HEK293 (cell line): Measurements from ENCODE around the gene AP3B1.

Source experiments
- BCL11B ChIP-seq: fragments of 450-650 bp; formaldehyde crosslinking; IDR thresholded peaks from 2 replicates; pipeline ENCODE4 v1.5.1; 2016; ENCODE audit warnings: low read depth, missing biosample characterization, missing genetic modification characterization
- FEZF1 ChIP-seq: fragments of 450-650 bp; formaldehyde crosslinking; IDR thresholded peaks from 2 replicates; pipeline ENCODE4 v1.5.1; 2016; ENCODE audit warnings: missing biosample characterization, missing genetic modification characterization
- GLI4 ChIP-seq: fragments of 450-650 bp; formaldehyde crosslinking; IDR thresholded peaks from 2 replicates; pipeline ENCODE4 v1.5.1; 2016; ENCODE audit warnings: missing biosample characterization, missing genetic modification characterization
- KLF1 ChIP-seq: fragments of 450-650 bp; formaldehyde crosslinking; IDR thresholded peaks from 2 replicates; pipeline ENCODE4 v1.5.1; 2016; ENCODE audit warnings: missing biosample characterization, missing genetic modification characterization
- KLF7 ChIP-seq: fragments of 450-650 bp; formaldehyde crosslinking; IDR thresholded peaks from 2 replicates; pipeline ENCODE4 v1.5.1; 2016; ENCODE audit warnings: missing biosample characterization, missing genetic modification characterization, borderline replicate concordance
- KLF9 ChIP-seq: fragments of 450-650 bp; formaldehyde crosslinking; IDR thresholded peaks from 2 replicates; pipeline ENCODE4 v1.5.1; 2016; ENCODE audit warnings: missing biosample characterization, missing genetic modification characterization, low read depth
- MEIS1 ChIP-seq: sonication (generic); formaldehyde crosslinking; IDR thresholded peaks from 2 replicates; pipeline ENCODE4 v1.8.1; 2022; ENCODE audit warnings: missing genetic modification reagents, mild to moderate bottlenecking, borderline replicate concordance
- OVOL3 ChIP-seq: fragments of 450-650 bp; formaldehyde crosslinking; IDR thresholded peaks from 2 replicates; pipeline ENCODE4 v1.5.1; 2016; ENCODE audit warnings: missing biosample characterization, missing genetic modification characterization
- ZBTB21 ChIP-seq: fragments of 450-650 bp; formaldehyde crosslinking; IDR thresholded peaks from 2 replicates; pipeline ENCODE4 v1.5.1; 2017; ENCODE audit warnings: missing biosample characterization, missing genetic modification characterization
- ZBTB48 ChIP-seq: fragments of 450-650 bp; formaldehyde crosslinking; IDR thresholded peaks from 2 replicates; pipeline ENCODE4 v1.5.1; 2016; ENCODE audit warnings: missing biosample characterization, missing genetic modification characterization
- ZBTB8A ChIP-seq: fragments of 450-650 bp; formaldehyde crosslinking; IDR thresholded peaks from 2 replicates; pipeline ENCODE4 v1.5.1; 2016; ENCODE audit warnings: missing biosample characterization, missing genetic modification characterization
- ZFP3 ChIP-seq: fragments of 450-650 bp; formaldehyde crosslinking; IDR thresholded peaks from 2 replicates; pipeline ENCODE4 v1.5.1; 2016; ENCODE audit warnings: low read depth, missing biosample characterization, missing genetic modification characterization
- ZFP41 ChIP-seq: fragments of 450-650 bp; formaldehyde crosslinking; IDR thresholded peaks from 2 replicates; pipeline ENCODE4 v1.5.1; 2016; ENCODE audit warnings: missing biosample characterization, missing genetic modification characterization, borderline replicate concordance
- ZNF121 ChIP-seq: fragments of 450-650 bp; formaldehyde crosslinking; IDR thresholded peaks from 2 replicates; pipeline ENCODE4 v1.5.1; 2016; ENCODE audit warnings: missing biosample characterization, missing genetic modification characterization
- ZNF132 ChIP-seq: fragments of 450-650 bp; formaldehyde crosslinking; IDR thresholded peaks from 2 replicates; pipeline ENCODE4 v1.5.1; 2017; ENCODE audit warnings: missing biosample characterization, missing genetic modification characterization, borderline replicate concordance
- ZNF157 ChIP-seq: fragments of 450-650 bp; formaldehyde crosslinking; IDR thresholded peaks from 2 replicates; pipeline ENCODE4 v1.5.1; 2016; ENCODE audit warnings: missing biosample characterization, missing genetic modification characterization
- ZNF169 ChIP-seq: fragments of 450-650 bp; formaldehyde crosslinking; IDR thresholded peaks from 2 replicates; pipeline ENCODE4 v1.5.1; 2016; ENCODE audit warnings: missing biosample characterization, missing genetic modification characterization
- ZNF23 ChIP-seq: fragments of 450-650 bp; formaldehyde crosslinking; IDR thresholded peaks from 2 replicates; pipeline ENCODE4 v1.5.1; 2016; ENCODE audit warnings: missing biosample characterization, missing genetic modification characterization, borderline replicate concordance
- ZNF239 ChIP-seq: fragments of 450-650 bp; formaldehyde crosslinking; IDR thresholded peaks from 2 replicates; pipeline ENCODE4 v1.5.1; 2016; ENCODE audit warnings: missing biosample characterization, missing genetic modification characterization
- ZNF24 ChIP-seq: fragments of 450-650 bp; formaldehyde crosslinking; IDR thresholded peaks from 2 replicates; pipeline ENCODE4 v1.5.1; 2016; ENCODE audit warnings: missing biosample characterization, missing genetic modification characterization
- ZNF248 ChIP-seq: fragments of 450-650 bp; formaldehyde crosslinking; IDR thresholded peaks from 2 replicates; pipeline ENCODE4 v1.5.1; 2017; ENCODE audit warnings: missing biosample characterization, missing genetic modification characterization
- ZNF280C ChIP-seq: fragments of 450-650 bp; formaldehyde crosslinking; IDR thresholded peaks from 2 replicates; pipeline ENCODE4 v1.5.1; 2016; ENCODE audit warnings: missing biosample characterization, missing genetic modification characterization
- ZNF302 ChIP-seq: fragments of 450-650 bp; formaldehyde crosslinking; IDR thresholded peaks from 2 replicates; pipeline ENCODE4 v1.5.1; 2016; ENCODE audit warnings: missing biosample characterization, missing genetic modification characterization, low read depth
- ZNF335 ChIP-seq: fragments of 450-650 bp; formaldehyde crosslinking; conservative IDR thresholded peaks from 2 replicates; pipeline ENCODE4 v1.5.1; 2016; ENCODE audit warnings: missing biosample characterization, missing genetic modification characterization
- ZNF354C ChIP-seq: fragments of 450-650 bp; formaldehyde crosslinking; IDR thresholded peaks from 2 replicates; pipeline ENCODE4 v1.5.1; 2016; ENCODE audit warnings: missing biosample characterization, missing genetic modification characterization, low read depth, borderline replicate concordance
- ZNF404 ChIP-seq: fragments of 450-650 bp; formaldehyde crosslinking; IDR thresholded peaks from 2 replicates; pipeline ENCODE4 v1.5.1; 2017; ENCODE audit warnings: missing biosample characterization, missing genetic modification characterization
- ZNF510 ChIP-seq: fragments of 450-650 bp; formaldehyde crosslinking; IDR thresholded peaks from 2 replicates; pipeline ENCODE4 v1.5.1; 2018; ENCODE audit warnings: mild to moderate bottlenecking, missing genetic modification characterization, missing biosample characterization; ENCODE audit not compliant: insufficient replicate concordance
- ZNF514 ChIP-seq: fragments of 450-650 bp; formaldehyde crosslinking; IDR thresholded peaks from 2 replicates; pipeline ENCODE4 v1.5.1; 2016; ENCODE audit warnings: missing biosample characterization, missing genetic modification characterization
- ZNF544 ChIP-seq: fragments of 450-650 bp; formaldehyde crosslinking; IDR thresholded peaks from 2 replicates; pipeline ENCODE4 v1.5.0; 2017; ENCODE audit warnings: missing biosample characterization, missing genetic modification characterization
- ZNF560 ChIP-seq: fragments of 450-650 bp; formaldehyde crosslinking; IDR thresholded peaks from 2 replicates; pipeline ENCODE4 v1.5.1; 2017; ENCODE audit warnings: missing biosample characterization, missing genetic modification characterization, borderline replicate concordance
- ZNF571 ChIP-seq: fragments of 450-650 bp; formaldehyde crosslinking; IDR thresholded peaks from 2 replicates; pipeline ENCODE4 v1.5.0; 2017; ENCODE audit warnings: missing biosample characterization, missing genetic modification characterization
- ZNF747 ChIP-seq: fragments of 450-650 bp; formaldehyde crosslinking; IDR thresholded peaks from 2 replicates; pipeline ENCODE4 v1.5.1; 2016; ENCODE audit warnings: missing biosample characterization, missing genetic modification characterization
- ZNF792 ChIP-seq: fragments of 450-650 bp; formaldehyde crosslinking; IDR thresholded peaks from 2 replicates; pipeline ENCODE4 v1.5.1; 2016; ENCODE audit warnings: missing biosample characterization, missing genetic modification characterization
- ZNF830 ChIP-seq: fragments of 450-650 bp; IDR thresholded peaks from 2 replicates; pipeline ENCODE4 v1.5.0; 2018; ENCODE audit warnings: missing biosample characterization, missing genetic modification characterization, low read depth, mild to moderate bottlenecking, moderate library complexity
- ZNF837 ChIP-seq: fragments of 450-650 bp; formaldehyde crosslinking; IDR thresholded peaks from 2 replicates; pipeline ENCODE4 v1.5.1; 2016; ENCODE audit warnings: missing biosample characterization, missing genetic modification characterization
- ZSCAN5A ChIP-seq: fragments of 450-650 bp; formaldehyde crosslinking; IDR thresholded peaks from 2 replicates; pipeline ENCODE4 v1.5.1; 2016; ENCODE audit warnings: missing biosample characterization, missing genetic modification characterization
- TF ChIP-seq, protein P1 (sequence below): fragments of 450-650 bp; formaldehyde crosslinking; IDR thresholded peaks from 2 replicates; pipeline ENCODE4 v1.5.1; 2016; ENCODE audit warnings: missing biosample characterization, missing genetic modification characterization

Gene AP3B1

DNA sequence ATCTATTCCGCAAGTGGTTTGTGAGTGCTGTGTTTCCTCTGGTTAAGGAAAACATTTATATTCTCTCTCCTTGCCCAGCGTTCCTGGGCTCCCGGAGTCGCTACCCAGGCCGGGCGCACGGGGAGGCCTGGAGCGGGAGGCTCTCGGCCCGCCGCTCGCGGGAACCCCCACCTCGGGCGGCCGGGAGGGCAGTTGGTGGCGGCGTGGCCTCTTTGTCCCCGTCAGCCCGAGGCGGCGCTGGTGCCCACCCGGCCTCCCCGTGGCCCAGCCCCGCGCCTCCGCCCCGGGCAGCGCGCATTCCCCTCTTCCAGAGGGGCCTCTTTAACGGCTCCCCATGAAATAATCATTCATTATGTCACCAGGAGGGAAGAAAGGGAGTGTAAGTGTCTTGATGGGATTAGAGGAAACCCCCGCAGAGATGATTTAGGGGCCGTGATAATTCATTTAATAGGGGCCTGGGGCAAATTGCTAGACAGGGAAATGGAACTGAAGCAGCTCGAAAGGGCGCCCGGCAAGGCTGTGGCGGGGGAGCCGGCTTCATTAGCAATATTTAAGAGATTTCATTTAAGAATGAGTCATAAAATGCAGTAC, 336.5 kb downstream of the AP3B1 start (continued):
- TF ChIP-seq, protein P1, sequence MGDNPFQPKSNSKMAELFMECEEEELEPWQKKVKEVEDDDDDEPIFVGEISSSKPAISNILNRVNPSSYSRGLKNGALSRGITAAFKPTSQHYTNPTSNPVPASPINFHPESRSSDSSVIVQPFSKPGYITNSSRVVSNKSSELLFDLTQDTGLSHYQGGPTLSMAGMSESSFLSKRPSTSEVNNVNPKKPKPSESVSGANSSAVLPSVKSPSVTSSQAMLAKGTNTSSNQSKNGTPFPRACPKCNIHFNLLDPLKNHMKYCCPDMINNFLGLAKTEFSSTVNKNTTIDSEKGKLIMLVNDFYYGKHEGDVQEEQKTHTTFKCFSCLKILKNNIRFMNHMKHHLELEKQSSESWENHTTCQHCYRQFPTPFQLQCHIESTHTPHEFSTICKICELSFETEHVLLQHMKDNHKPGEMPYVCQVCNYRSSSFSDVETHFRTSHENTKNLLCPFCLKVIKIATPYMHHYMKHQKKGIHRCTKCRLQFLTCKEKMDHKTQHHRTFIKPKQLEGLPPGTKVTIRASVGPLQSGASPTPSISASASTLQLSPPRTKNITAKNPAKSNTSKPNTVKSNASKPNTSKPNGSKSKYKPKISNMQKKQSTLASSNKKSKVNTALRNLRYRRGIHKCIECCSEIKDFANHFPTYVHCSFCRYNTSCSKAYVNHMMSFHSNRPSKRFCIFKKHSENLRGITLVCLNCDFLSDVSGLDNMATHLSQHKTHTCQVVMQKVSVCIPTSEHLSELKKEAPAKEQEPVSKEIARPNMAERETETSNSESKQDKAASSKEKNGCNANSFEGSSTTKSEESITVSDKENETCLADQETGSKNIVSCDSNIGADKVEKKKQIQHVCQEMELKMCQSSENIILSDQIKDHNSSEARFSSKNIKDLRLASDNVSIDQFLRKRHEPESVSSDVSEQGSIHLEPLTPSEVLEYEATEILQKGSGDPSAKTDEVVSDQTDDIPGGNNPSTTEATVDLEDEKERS (tag by site-specific recombination): no peak
- peak; percentile 38; the same call in 1 of the 2 replicates for TF ChIP-seq ZBTB48 (tag by site-specific recombination)
- no peak; the same call in 1 of the 2 replicates for TF ChIP-seq KLF9
- no peak for TF ChIP-seq ZNF248
- TF ChIP-seq KLF7: 0 out of 2 replicates have a peak, but pooled peaks have one; percentile 30
- no peak for TF ChIP-seq ZNF280C
- TF ChIP-seq ZBTB21 (tag by site-specific recombination): no peak
- peak; percentile 82 for TF ChIP-seq ZNF24 (tag by site-specific recombination)
- no peak for TF ChIP-seq GLI4
- 0 out of 2 replicates have a peak, but pooled peaks have one; percentile 6 for TF ChIP-seq ZFP3 (tag by site-specific recombination)
- TF ChIP-seq ZNF837 (tag by site-specific recombination): no peak
- TF ChIP-seq ZNF302 (tag by site-specific recombination): no peak
- no peak for TF ChIP-seq ZNF404
- TF ChIP-seq MEIS1: no peak
- no peak for TF ChIP-seq ZNF239 (tag by site-specific recombination)
- no peak for TF ChIP-seq OVOL3 (tag by site-specific recombination)
- TF ChIP-seq ZNF830 (tag by site-specific recombination): no peak
- peak; percentile 84 for TF ChIP-seq BCL11B (tag by site-specific recombination)
- TF ChIP-seq ZNF560 (tag by site-specific recombination): no peak
- no peak for TF ChIP-seq ZNF335 (tag by site-specific recombination)
- TF ChIP-seq ZNF132 (tag by site-specific recombination): no peak
- TF ChIP-seq KLF1 (tag by site-specific recombination): no peak
- TF ChIP-seq ZNF510 (tag by site-specific recombination): no peak
- TF ChIP-seq FEZF1 (tag by site-specific recombination): peak; percentile 92
- no peak for TF ChIP-seq ZNF121 (tag by site-specific recombination)
- no peak for TF ChIP-seq ZFP41 (tag by site-specific recombination)
- no peak for TF ChIP-seq ZNF169
- TF ChIP-seq ZNF23 (tag by site-specific recombination): no peak
- no peak for TF ChIP-seq ZNF747 (tag by site-specific recombination)
- no peak for TF ChIP-seq ZNF792 (tag by site-specific recombination)
- TF ChIP-seq ZBTB8A (tag by site-specific recombination): peak; percentile 96
- TF ChIP-seq ZSCAN5A (tag by site-specific recombination): no peak
- TF ChIP-seq ZNF157 (tag by site-specific recombination): no peak
- TF ChIP-seq ZNF514 (tag by site-specific recombination): no peak
- no peak for TF ChIP-seq ZNF544
- TF ChIP-seq ZNF354C (tag by site-specific recombination): no peak
- TF ChIP-seq ZNF571 (tag by site-specific recombination): no peak
